A549 (cell line): ENCODE data around the gene TTBK2. TPM values are rescaled to one million over a fixed set of nuclear protein-coding genes. Genes with fewer than 3 reads are reported as not detected.
A peak's percentile ranks its signal among the peaks of the same experiment; 100 is the strongest.

Experiments used
- ATAC-seq, 2 experiments: fragments of 200-7000 bp in 1 of 2; fragments of >200 bp in 1 of 2; cut with Nextera tagmentation in 1 of 2; cut with Tn5 transposase in 1 of 2; 3 replicates each; pipeline versions ENCODE4 v1.8.0 to v1.9.1; 2018 to 2020; ENCODE audit warnings: mild to moderate bottlenecking in 1 of 2, moderate library complexity in 1 of 2
- CTCF ChIA-PET: fragments of 300-600 bp; sonication (Branson Sonifier 250); formaldehyde crosslinking; extraction: SDS; loops from one replicate; lab custom pipeline; 2021; ENCODE audit warnings: antibody characterized with exemption, inconsistent platforms; lab: Yijun Ruan, JAX
- POLR2A ChIA-PET: fragments of 350-600 bp; formaldehyde crosslinking; extraction: SDS; loops from one replicate; lab custom pipeline; 2021; ENCODE audit warnings: antibody characterized with exemption, inconsistent platforms; lab: Yijun Ruan, JAX
- DNase-seq, 2 experiments: peaks; one replicate each; pipeline versions ENCODE4 v3.0.0 to v3.0.0-alpha.2; 2011 to 2016; ENCODE audit warnings: low read depth in 1 of 2, low spot score in 1 of 2
- FAIRE-seq: peaks from 2 replicates; lab custom pipeline; 2011; peaks lifted over from hg19 to GRCh38; lab: Jason Lieb, UNC
- H3K27ac ChIP-seq, 2 experiments: fragments of >200 bp; sonication (Bioruptor Twin); formaldehyde crosslinking; 3 replicates each; pipeline ENCODE4 v1.5.1; 2016 to 2017
- H3K4me1 ChIP-seq: fragments of >200 bp; sonication (Bioruptor Twin); formaldehyde crosslinking; 3 replicates; pipeline ENCODE4 v1.6.1; 2016
- H3K4me2 ChIP-seq: fragments of >200 bp; sonication (Bioruptor Twin); formaldehyde crosslinking; 3 replicates; pipeline ENCODE4 v1.6.1; 2016
- H3K4me3 ChIP-seq: fragments of >200 bp; sonication (Bioruptor Twin); formaldehyde crosslinking; 3 replicates; pipeline ENCODE4 v1.5.1; 2016
- H3K9me3 ChIP-seq: fragments of >200 bp; sonication (Bioruptor Twin); formaldehyde crosslinking; 3 replicates; pipeline ENCODE4 v1.6.1; 2016
- BHLHE40 ChIP-seq: IDR thresholded peaks from 2 replicates; pipeline ENCODE4 v1.6.1; 2012; ENCODE audit warnings: low read depth, low read length, inconsistent platforms
- CEBPB ChIP-seq, 2 experiments: fragments of >200 bp in 1 of 2; sonication (Bioruptor Twin) in 1 of 2; formaldehyde crosslinking in 1 of 2; IDR thresholded peaks; 2 replicates each; pipeline ENCODE4 v1.6.1; 2012 to 2016
- E2F6 ChIP-seq: IDR thresholded peaks from 2 replicates; pipeline ENCODE4 v1.6.1; 2012; ENCODE audit warnings: low read depth, borderline replicate concordance
- EHMT2 ChIP-seq: fragments of 200-600 bp; sonication (generic); IDR thresholded peaks from 2 replicates; pipeline ENCODE4 v1.6.1; 2016; ENCODE audit warnings: antibody characterized with exemption, low read depth, mild to moderate bottlenecking, moderate library complexity
- ELK1 ChIP-seq: fragments of 150-350 bp; IDR thresholded peaks from 2 replicates; pipeline ENCODE4 v1.6.1; 2014; ENCODE audit warnings: low read depth, mild to moderate bottlenecking, low read length
- FOSL2 ChIP-seq, 2 experiments: fragments of 450-650 bp in 1 of 2; fragments of >200 bp in 1 of 2; sonication (Bioruptor Twin) in 1 of 2; formaldehyde crosslinking; IDR thresholded peaks; 2 replicates each; pipeline versions ENCODE4 v1.5.0 to v1.6.1; 2016 to 2020; ENCODE audit warnings: mild to moderate bottlenecking in 1 of 2, moderate library complexity in 1 of 2
- JUN ChIP-seq, 2 experiments: fragments of >200 bp; sonication (Bioruptor Twin); formaldehyde crosslinking; IDR thresholded peaks; 2 replicates in 1 of 2; 3 replicates in 1 of 2; pipeline ENCODE4 v1.6.1; 2016 to 2017
- NPAS2 ChIP-seq: fragments of 250-450 bp; sonication (Bioruptor Pico); IDR thresholded peaks from 2 replicates; pipeline ENCODE4 v1.8.0; 2022; ENCODE audit warnings: mild to moderate bottlenecking, moderate library complexity, borderline replicate concordance
- NR3C1 ChIP-seq: fragments of >200 bp; sonication (Bioruptor Twin); formaldehyde crosslinking; IDR thresholded peaks from 3 replicates; pipeline ENCODE4 v1.6.1; 2017
- PBX3 ChIP-seq: IDR thresholded peaks from 2 replicates; pipeline ENCODE4 v1.6.1; 2012
- RARB ChIP-seq: fragments of 250-450 bp; sonication (Bioruptor Pico); IDR thresholded peaks from 2 replicates; pipeline ENCODE4 v1.8.0; 2021; ENCODE audit warnings: mild to moderate bottlenecking, moderate library complexity
- REST ChIP-seq: fragments of 200-600 bp; sonication (generic); IDR thresholded peaks from 2 replicates; pipeline ENCODE4 v1.6.1; 2016; ENCODE audit warnings: antibody characterized with exemption, mild to moderate bottlenecking, moderate library complexity
- RNF2 ChIP-seq: fragments of 200-600 bp; sonication (generic); IDR thresholded peaks from 2 replicates; pipeline ENCODE4 v1.6.1; 2016; ENCODE audit warnings: low read depth, mild to moderate bottlenecking, antibody characterized with exemption, moderate library complexity, borderline replicate concordance
- TFCP2L1 ChIP-seq: fragments of 250-450 bp; sonication (Bioruptor Pico); IDR thresholded peaks from 2 replicates; pipeline ENCODE4 v1.5.0; 2021; ENCODE audit warnings: mild to moderate bottlenecking
- ZC3H11A ChIP-seq: fragments of 450-650 bp; IDR thresholded peaks from 2 replicates; pipeline ENCODE4 v1.6.1; 2014; ENCODE audit warnings: antibody characterized with exemption, mild to moderate bottlenecking
- WGBS: methylation state at CpG from one replicate; pipeline ENCODE4 v1.1.6; 2017; ENCODE audit errors: missing lambda C conversion rate; 5-methylcytosine and 5-hydroxymethylcytosine counted together
- polyA plus RNA-seq, 4 experiments: library from polyadenylated mRNA; depleted of rRNA in 3 of 4; stranded (reverse); fragments of >200 nt; fragmentation: RNase III in 1 of 4; extraction: RNeasy Plus Mini Kit Qiagen cat#74134 plus additional on column Dnase treatment in 1 of 4; gene quantifications; 2 replicates in 3 of 4; 3 replicates in 1 of 4; pipeline ENCODE4 v1.2.3, GENCODE V29; 2011 to 2017
- TF ChIP-seq, protein P1 (sequence below): fragments of >200 bp; sonication (Bioruptor Twin); formaldehyde crosslinking; IDR thresholded peaks from 3 replicates; pipeline ENCODE4 v1.5.1; 2016
- TF ChIP-seq, protein P2 (sequence below): fragments of 450-650 bp; IDR thresholded peaks from 2 replicates; pipeline ENCODE4 v1.6.1; 2014; ENCODE audit warnings: antibody characterized with exemption
- TF ChIP-seq, protein P3 (sequence below): fragments of >200 bp; sonication (Bioruptor Twin); formaldehyde crosslinking; IDR thresholded peaks from 3 replicates; pipeline ENCODE4 v1.6.1; 2016

Gene TTBK2
- polyA plus RNA-seq, 2 of the 4 experiments (the other 2 are of a cell fraction): 2.3 to 5.6 TPM

GRCh38 chr15:42735382-42736165 lies 185.0 kb downstream of the TTBK2 start:
- ATAC-seq (no peak), FAIRE-seq (no peak)

DNA sequence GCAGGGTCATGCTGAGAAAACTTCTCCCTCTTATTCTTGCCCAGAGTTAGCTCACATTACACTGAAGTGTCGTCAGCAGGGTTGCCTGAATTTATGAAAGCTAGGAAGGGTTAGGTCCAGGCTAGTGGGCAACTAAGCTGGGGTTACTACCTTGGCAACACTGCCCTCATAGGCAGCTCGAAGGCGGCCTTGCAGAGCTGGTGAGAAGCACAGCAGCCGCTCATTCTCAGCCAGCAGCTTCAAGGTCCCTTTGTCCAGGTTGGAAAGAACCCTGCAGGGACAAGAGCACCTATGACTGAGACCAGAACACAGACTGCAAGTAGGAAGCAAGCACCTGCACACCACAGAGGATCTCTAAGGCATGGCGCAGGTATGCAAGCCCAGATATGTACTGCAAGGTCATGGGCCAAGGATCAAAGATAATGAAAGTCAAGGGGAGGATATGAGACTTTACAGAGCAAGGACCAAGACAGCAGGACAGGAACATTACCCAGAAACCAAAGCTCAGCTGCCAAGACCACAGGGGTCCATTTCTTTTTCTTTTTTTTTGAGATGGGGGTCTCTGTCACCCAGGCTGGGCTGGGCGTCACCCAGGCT lies 186.4 kb downstream of the TTBK2 start:
- DNase-seq: no peak
- no peak for FAIRE-seq
- WGBS: 100% methylated on average over 5 of the region's 6 CpGs
- Histone ChIP-seq H3K9me3 (no peaks in the 10 kb centered on the region), H3K27ac (no peak overlapping the region), H3K4me2 (no peak overlapping the region), H3K4me1 (peaks cover 10% of the 10 kb centered on the region), H3K4me3 (no peak overlapping the region)
- ChIA-PET CTCF (interaction anchor here (1.1 to 3.0 kb wide), 4 partner anchors 11 to 552 kb away, joined by 4 to 10 read pairs (median 6); no protein-coding TSS in a partner anchor), POLR2A (no interaction called here)
- no peak for TF ChIP-seq PBX3
- TF ChIP-seq RNF2: no peak
- TF ChIP-seq, protein P1, sequence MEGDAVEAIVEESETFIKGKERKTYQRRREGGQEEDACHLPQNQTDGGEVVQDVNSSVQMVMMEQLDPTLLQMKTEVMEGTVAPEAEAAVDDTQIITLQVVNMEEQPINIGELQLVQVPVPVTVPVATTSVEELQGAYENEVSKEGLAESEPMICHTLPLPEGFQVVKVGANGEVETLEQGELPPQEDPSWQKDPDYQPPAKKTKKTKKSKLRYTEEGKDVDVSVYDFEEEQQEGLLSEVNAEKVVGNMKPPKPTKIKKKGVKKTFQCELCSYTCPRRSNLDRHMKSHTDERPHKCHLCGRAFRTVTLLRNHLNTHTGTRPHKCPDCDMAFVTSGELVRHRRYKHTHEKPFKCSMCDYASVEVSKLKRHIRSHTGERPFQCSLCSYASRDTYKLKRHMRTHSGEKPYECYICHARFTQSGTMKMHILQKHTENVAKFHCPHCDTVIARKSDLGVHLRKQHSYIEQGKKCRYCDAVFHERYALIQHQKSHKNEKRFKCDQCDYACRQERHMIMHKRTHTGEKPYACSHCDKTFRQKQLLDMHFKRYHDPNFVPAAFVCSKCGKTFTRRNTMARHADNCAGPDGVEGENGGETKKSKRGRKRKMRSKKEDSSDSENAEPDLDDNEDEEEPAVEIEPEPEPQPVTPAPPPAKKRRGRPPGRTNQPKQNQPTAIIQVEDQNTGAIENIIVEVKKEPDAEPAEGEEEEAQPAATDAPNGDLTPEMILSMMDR: no peak
- TF ChIP-seq, protein P2, sequence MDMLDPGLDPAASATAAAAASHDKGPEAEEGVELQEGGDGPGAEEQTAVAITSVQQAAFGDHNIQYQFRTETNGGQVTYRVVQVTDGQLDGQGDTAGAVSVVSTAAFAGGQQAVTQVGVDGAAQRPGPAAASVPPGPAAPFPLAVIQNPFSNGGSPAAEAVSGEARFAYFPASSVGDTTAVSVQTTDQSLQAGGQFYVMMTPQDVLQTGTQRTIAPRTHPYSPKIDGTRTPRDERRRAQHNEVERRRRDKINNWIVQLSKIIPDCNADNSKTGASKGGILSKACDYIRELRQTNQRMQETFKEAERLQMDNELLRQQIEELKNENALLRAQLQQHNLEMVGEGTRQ: no peak
- no peak for TF ChIP-seq REST
- no peak for TF ChIP-seq TFCP2L1
- no peak for ATAC-seq

More at GRCh38 chr15:42735382-42736165, 185.0 kb downstream of the TTBK2 start:
- ChIA-PET CTCF (interaction anchor here (1.0 to 3.8 kb wide), 3 partner anchors 20 to 191 kb away, joined by 3 to 39 read pairs (median 4); no protein-coding TSS in a partner anchor), POLR2A (no interaction called here)
- Histone ChIP-seq H3K4me2 (peak overlapping the region; percentile 97), H3K4me1 (peaks cover 10% of the 10 kb centered on the region), H3K27ac (peak overlapping the region in 1 of 2 experiments; percentile 92; a peak in 4 of 6 replicates), H3K9me3 (no peaks in the 10 kb centered on the region), H3K4me3 (peak overlapping the region; percentile 99)
- DNase-seq: no peak
- TF ChIP-seq NPAS2 (no peak), E2F6 (no peak), RARB (CRISPR knock-in tag) (no peak), EHMT2 (no peak), CEBPB (IDR thresholded peaks at IDR 0.05) (no peak), TFCP2L1 (no peak), ELK1 (no peak), NR3C1 (no peak), JUN (IDR thresholded peaks at IDR 0.05) (no peak), ZC3H11A (no peak), BHLHE40 (no peak), FOSL2 (IDR thresholded peaks at IDR 0.05) (no peak), FOSL2 (CRISPR knock-in tag; IDR thresholded peaks at IDR 0.05) (no peak)
- TF ChIP-seq, protein P3, sequence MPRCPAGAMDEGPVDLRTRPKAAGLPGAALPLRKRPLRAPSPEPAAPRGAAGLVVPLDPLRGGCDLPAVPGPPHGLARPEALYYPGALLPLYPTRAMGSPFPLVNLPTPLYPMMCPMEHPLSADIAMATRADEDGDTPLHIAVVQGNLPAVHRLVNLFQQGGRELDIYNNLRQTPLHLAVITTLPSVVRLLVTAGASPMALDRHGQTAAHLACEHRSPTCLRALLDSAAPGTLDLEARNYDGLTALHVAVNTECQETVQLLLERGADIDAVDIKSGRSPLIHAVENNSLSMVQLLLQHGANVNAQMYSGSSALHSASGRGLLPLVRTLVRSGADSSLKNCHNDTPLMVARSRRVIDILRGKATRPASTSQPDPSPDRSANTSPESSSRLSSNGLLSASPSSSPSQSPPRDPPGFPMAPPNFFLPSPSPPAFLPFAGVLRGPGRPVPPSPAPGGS: no peak
- 97% methylated on average over 18 of the region's 19 CpGs for WGBS
